Neural progenitor cell (in vitro differentiated cells): ENCODE results near the gene SEPTIN1.

Experiments
- EZH2 ChIP-seq: fragments of 200-600 bp; sonication (generic); IDR thresholded peaks from 2 replicates; pipeline ENCODE4 v1.6.1; 2017; ENCODE audit warnings: antibody characterized with exemption, mild to moderate bottlenecking, moderate library complexity
- EZH2phosphoT487 ChIP-seq: fragments of 200-600 bp; sonication (generic); IDR thresholded peaks from 2 replicates; pipeline ENCODE4 v1.6.1; 2017; ENCODE audit warnings: antibody characterized with exemption
- TF ChIP-seq, protein P1 (sequence below): fragments of 200-600 bp; sonication (generic); IDR thresholded peaks from 2 replicates; pipeline ENCODE4 v1.5.1; 2017; ENCODE audit warnings: antibody characterized with exemption, mild to moderate bottlenecking

DNA sequence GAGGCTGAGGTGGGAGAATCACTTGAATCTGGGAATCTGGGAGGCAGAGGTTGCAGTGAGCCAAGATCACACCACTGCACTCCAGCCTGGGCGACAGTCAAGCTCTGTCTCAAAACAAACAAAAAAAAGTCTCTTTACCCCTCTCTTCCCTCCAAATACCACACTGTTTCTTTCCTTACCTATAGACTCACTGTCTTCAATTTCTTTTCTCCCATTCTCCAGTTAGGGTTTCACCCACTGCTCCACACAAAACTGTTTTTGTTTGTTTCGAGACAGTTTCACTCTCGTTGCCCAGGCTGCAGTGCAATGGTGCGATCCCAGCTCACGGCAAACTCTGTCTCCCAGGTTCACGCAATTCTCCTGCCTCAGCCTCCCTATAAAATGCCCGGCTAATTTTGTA, 21.2 kb downstream of the SEPTIN1 start:
- TF ChIP-seq, protein P1, sequence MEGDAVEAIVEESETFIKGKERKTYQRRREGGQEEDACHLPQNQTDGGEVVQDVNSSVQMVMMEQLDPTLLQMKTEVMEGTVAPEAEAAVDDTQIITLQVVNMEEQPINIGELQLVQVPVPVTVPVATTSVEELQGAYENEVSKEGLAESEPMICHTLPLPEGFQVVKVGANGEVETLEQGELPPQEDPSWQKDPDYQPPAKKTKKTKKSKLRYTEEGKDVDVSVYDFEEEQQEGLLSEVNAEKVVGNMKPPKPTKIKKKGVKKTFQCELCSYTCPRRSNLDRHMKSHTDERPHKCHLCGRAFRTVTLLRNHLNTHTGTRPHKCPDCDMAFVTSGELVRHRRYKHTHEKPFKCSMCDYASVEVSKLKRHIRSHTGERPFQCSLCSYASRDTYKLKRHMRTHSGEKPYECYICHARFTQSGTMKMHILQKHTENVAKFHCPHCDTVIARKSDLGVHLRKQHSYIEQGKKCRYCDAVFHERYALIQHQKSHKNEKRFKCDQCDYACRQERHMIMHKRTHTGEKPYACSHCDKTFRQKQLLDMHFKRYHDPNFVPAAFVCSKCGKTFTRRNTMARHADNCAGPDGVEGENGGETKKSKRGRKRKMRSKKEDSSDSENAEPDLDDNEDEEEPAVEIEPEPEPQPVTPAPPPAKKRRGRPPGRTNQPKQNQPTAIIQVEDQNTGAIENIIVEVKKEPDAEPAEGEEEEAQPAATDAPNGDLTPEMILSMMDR: no peak
- TF ChIP-seq EZH2: no peak
- no peak for TF ChIP-seq EZH2phosphoT487
